ENCODE results near the gene AMPD2. TPM values are rescaled to one million over a fixed set of nuclear protein-coding genes. Genes with fewer than 3 reads are reported as not detected.
A peak's percentile ranks its signal among the peaks of the same experiment; 100 is the strongest.

AMPD2 gene
- polyA plus RNA-seq, 3 donors: 75.0 to 961 (median 117) TPM

- no peaks in the 10 kb centered on the region for H3K27me3 Mint-ChIP-seq (ENCODE audit: low read depth in 3 of 3)
- Histone ChIP-seq H3K4me1 (ENCODE audit: control insufficient read depth in 1 of 2, insufficient read depth in 2 of 2, low read length in 2 of 2) (peaks cover 58 to 59% of the 10 kb centered on the region in 2 donors), H3K27me3 (ENCODE audit: control insufficient read depth in 2 of 2, insufficient read depth in 2 of 2, low read length in 2 of 2) (no peaks in the 10 kb centered on the region), H3K9me3 (replicated peaks in 1 of 2; ENCODE audit: control insufficient read depth in 1 of 2, insufficient read depth in 1 of 2, low read length in 2 of 2) (no peaks in the 10 kb centered on the region), H2AFZ (ENCODE audit: insufficient read depth, low read depth, low read length, poor library complexity, severe bottlenecking) (no peak overlapping the region), H3K4me2 (replicated peaks; ENCODE audit: extremely low read depth, low read length, poor library complexity, severe bottlenecking) (peak overlapping the region; percentile 44), H3K79me2 (ENCODE audit: insufficient read depth, low read length) (peaks cover 93% of the 10 kb centered on the region), H3K36me3 (replicated peaks in 1 of 2; ENCODE audit: control insufficient read depth in 1 of 2, insufficient read depth in 2 of 2, low read length in 2 of 2) (peaks cover 17 to 33% of the 10 kb centered on the region in 2 donors), H3K4me3 (replicated peaks in 1 of 3; ENCODE audit: low read depth in 2 of 3, low read length in 3 of 3) (peak overlapping the region in 1 of 3 experiments; percentile 40), H3K9ac (ENCODE audit: insufficient read depth, low read length, poor library complexity, severe bottlenecking) (no peak overlapping the region), H3K27ac (ENCODE audit: low read depth in 1 of 2, low read length in 2 of 2) (peak overlapping the region in 1 of 2 donors; percentile 72), H4K20me1 (ENCODE audit: insufficient read depth, low read length) (peaks cover 81% of the 10 kb centered on the region)
- H3K36me3 Mint-ChIP-seq: peaks cover 25 to 43% of the 10 kb centered on the region in 2 donors
- intact Hi-C loops (cut with micrococcal nuclease): no loop called here
- peak; percentile 58 to 77 (median 63) for DNase-seq
- peaks cover 31% of the 10 kb centered on the region for H3K4me1 Mint-ChIP-seq
- no peak for TF ChIP-seq CTCF (IDR thresholded peaks at IDR 0.05)
- peaks cover 0 to 1% (median 0%) of the 10 kb centered on the region in 7 donors for H3K9me3 Mint-ChIP-seq
- peak overlapping the region in 1 of 2 donors; percentile 21 for H3K4me3 Mint-ChIP-seq
- WGBS (ENCODE audit: insufficient coverage): no CpG with 5 or more reads among the region's 2 CpGs
- H3K27ac Mint-ChIP-seq: peak overlapping the region in 6 of 7 donors; percentile 30 to 88 (median 55)
Observed at GRCh38 chr1:109573785-109574184, 45.9 kb upstream of the AMPD2 start.

- Histone ChIP-seq H3K27me3 (ENCODE audit: control insufficient read depth in 2 of 2, insufficient read depth in 2 of 2, low read length in 2 of 2) (no peaks in the 10 kb centered on the region), H3K79me2 (ENCODE audit: insufficient read depth, low read length) (peaks cover 63% of the 10 kb centered on the region), H3K4me3 (replicated peaks in 1 of 3; ENCODE audit: low read depth in 2 of 3, low read length in 3 of 3) (no peak overlapping the region), H3K9me3 (replicated peaks in 1 of 2; ENCODE audit: control insufficient read depth in 1 of 2, insufficient read depth in 1 of 2, low read length in 2 of 2) (no peaks in the 10 kb centered on the region), H3K27ac (ENCODE audit: low read depth in 1 of 2, low read length in 2 of 2) (peak overlapping the region in 1 of 2 donors; percentile 28), H2AFZ (ENCODE audit: insufficient read depth, low read depth, low read length, poor library complexity, severe bottlenecking) (no peak overlapping the region), H3K4me2 (replicated peaks; ENCODE audit: extremely low read depth, low read length, poor library complexity, severe bottlenecking) (no peak overlapping the region), H4K20me1 (ENCODE audit: insufficient read depth, low read length) (peaks cover 78% of the 10 kb centered on the region), H3K4me1 (ENCODE audit: control insufficient read depth in 1 of 2, insufficient read depth in 2 of 2, low read length in 2 of 2) (peaks cover 13 to 16% of the 10 kb centered on the region in 2 donors), H3K9ac (ENCODE audit: insufficient read depth, low read length, poor library complexity, severe bottlenecking) (no peak overlapping the region), H3K36me3 (replicated peaks in 1 of 2; ENCODE audit: control insufficient read depth in 1 of 2, insufficient read depth in 2 of 2, low read length in 2 of 2) (peaks cover 59 to 85% of the 10 kb centered on the region in 2 donors)
- intact Hi-C loops (cut with micrococcal nuclease): no loop called here
- peak overlapping the region in 4 of 7 donors; percentile 40 to 71 (median 52) for H3K27ac Mint-ChIP-seq
- no peak for TF ChIP-seq CTCF (IDR thresholded peaks at IDR 0.05)
- H3K27me3 Mint-ChIP-seq (ENCODE audit: low read depth in 3 of 3): peaks cover 0 to 1% (median 0%) of the 10 kb centered on the region in 3 donors
- H3K4me3 Mint-ChIP-seq: no peak overlapping the region
- H3K36me3 Mint-ChIP-seq: peaks cover 57 to 92% of the 10 kb centered on the region in 2 donors
- H3K9me3 Mint-ChIP-seq: peaks cover 0 to 1% (median 0%) of the 10 kb centered on the region in 7 donors
- no peak for DNase-seq
- WGBS (ENCODE audit: insufficient coverage): no CpG with 5 or more reads among the region's 3 CpGs
- peaks cover 13% of the 10 kb centered on the region for H3K4me1 Mint-ChIP-seq
Observed at GRCh38 chr1:109578947-109579443, 40.6 kb upstream of the AMPD2 start.
